ENCODE data around the gene OR52B4.
"Not testable (repeated sequence)": the region's sequence is repeated elsewhere in the genome, so short reads cannot be mapped to it uniquely, and the experiment has no call there.

Gene OR52B4

GRCh38 chr11:4368286-4368685 is at the start of gene OR52B4:
OR52B4 (minus strand) TSS chr11:4368386; CDS start chr11:4368295, 91 bp downstream.
- DNase-seq (ENCODE audit: low read depth in 2 of 2): no peak

GRCh38 chr11:4416816-4417215 is 48.6 kb upstream of the OR52B4 start:
- no peak for DNase-seq (ENCODE audit: low read depth in 2 of 2)

GRCh38 chr11:4416306-4416705 is 48.1 kb upstream of the OR52B4 start:
- DNase-seq (ENCODE audit: low read depth in 2 of 2): no peak

- DNase-seq (ENCODE audit: low read depth in 2 of 2): not testable (repeated sequence)
These were observed 38.0 kb upstream of the OR52B4 start for GRCh38 chr11:4406206-4406605.

GRCh38 chr11:4393858-4394223 is 25.7 kb upstream of the OR52B4 start:
- DNase-seq (ENCODE audit: low read depth in 2 of 2): no peak

- DNase-seq (ENCODE audit: low read depth in 2 of 2): peak; percentile 72 to 88
These were observed 25.1 kb upstream of the OR52B4 start, which contains the start of gene TRIM21 for GRCh38 chr11:4393209-4393857. TRIM21 (minus strand) TSS chr11:4393702; CDS start chr11:4390409, 3,293 bp downstream.

GRCh38 chr11:4388221-4388620 is 20.0 kb upstream of the OR52B4 start:
- no peak for DNase-seq (ENCODE audit: low read depth in 2 of 2)

GRCh38 chr11:4385978-4386740 is 18.0 kb upstream of the OR52B4 start:
- DNase-seq (ENCODE audit: low read depth in 2 of 2): no peak

- DNase-seq (ENCODE audit: low read depth in 2 of 2): no peak
These were observed 13.7 kb upstream of the OR52B4 start for GRCh38 chr11:4381901-4382300.

GRCh38 chr11:4375431-4376140 is 7.4 kb upstream of the OR52B4 start:
- DNase-seq (ENCODE audit: low read depth in 2 of 2): no peak

- no peak for DNase-seq (ENCODE audit: low read depth in 2 of 2)
These were observed 2.0 kb upstream of the OR52B4 start for GRCh38 chr11:4370166-4370565.

GRCh38 chr11:4348142-4348541 is 20.0 kb downstream of the OR52B4 start:
- DNase-seq (ENCODE audit: low read depth in 2 of 2): not testable (repeated sequence)

- not testable (repeated sequence) for DNase-seq (ENCODE audit: low read depth in 2 of 2)
These were observed 22.8 kb downstream of the OR52B4 start for GRCh38 chr11:4345366-4345765.

GRCh38 chr11:4334356-4334755 is 33.8 kb downstream of the OR52B4 start:
- DNase-seq (ENCODE audit: low read depth in 2 of 2): not testable (repeated sequence)

Data from stimulated activated CD8-positive, alpha-beta memory T cell treated with anti-CD3 and anti-CD28 coated beads, Interleukin-15, amount 100 ng/mL, for 4 hours (primary cell).